HG03342 (cell line): Measurements from ENCODE around the gene GFM1.
A peak's percentile ranks its signal among the peaks of the same experiment; 100 is the strongest.

Experiments
- ATAC-seq: cut with Tn5 transposase; IDR thresholded peaks from one replicate; pipeline ENCODE4 v1.9.1; 2021; ENCODE audit warnings: mild to moderate bottlenecking, moderate library complexity; ENCODE audit not compliant: unreplicated experiment

GFM1 gene

DNA sequence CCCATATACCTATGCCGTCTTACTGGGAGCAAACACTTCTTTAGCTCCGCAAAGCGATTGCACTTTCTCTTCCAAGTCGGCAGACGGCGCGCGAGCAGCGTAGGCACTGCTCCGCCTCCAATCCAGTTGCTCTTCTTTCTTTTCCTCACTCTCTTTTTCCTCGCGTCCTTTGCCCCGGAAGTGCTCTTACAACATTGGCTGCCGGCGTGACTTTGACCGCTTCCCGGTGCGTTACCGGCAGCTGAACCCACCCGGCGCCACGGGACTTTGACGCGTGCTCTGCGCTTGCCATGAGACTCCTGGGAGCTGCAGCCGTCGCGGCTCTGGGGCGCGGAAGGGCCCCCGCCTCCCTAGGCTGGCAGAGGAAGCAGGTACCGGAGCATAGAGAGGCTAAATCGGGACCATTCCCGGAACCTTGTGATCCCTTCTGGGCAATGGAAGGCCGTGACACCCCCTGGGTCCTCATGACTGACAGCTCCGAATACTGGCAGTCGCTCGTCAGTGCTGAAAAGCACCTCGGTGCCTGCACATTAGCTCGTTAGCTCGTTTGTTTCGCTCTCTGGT, at the start of gene GFM1:
TSS of gene GFM1 (plus strand) at position 183 of the 564 bp plus-strand sequence. CDS start at position 291, 108 bp downstream.
- ATAC-seq = peak; percentile 98

DNA sequence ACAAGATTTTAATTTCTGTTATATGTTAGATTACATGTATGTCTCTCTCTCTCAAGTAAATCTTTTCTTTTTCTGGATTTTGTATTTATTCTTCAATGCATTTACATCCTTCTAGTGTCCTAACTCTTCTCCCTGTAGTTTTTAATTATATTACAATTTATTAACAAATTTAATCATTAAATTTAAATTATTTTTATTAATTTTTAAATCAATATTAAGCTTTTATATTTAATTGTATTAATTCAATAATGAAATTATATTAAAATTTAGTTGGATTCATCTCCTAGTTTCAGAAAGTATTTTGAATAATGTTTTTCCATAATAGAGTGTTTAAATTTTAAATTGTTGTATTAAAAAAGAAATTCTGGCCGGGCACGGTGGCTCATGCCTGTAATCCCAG, 43.5 kb upstream of the GFM1 start:
- ATAC-seq = no peak

DNA sequence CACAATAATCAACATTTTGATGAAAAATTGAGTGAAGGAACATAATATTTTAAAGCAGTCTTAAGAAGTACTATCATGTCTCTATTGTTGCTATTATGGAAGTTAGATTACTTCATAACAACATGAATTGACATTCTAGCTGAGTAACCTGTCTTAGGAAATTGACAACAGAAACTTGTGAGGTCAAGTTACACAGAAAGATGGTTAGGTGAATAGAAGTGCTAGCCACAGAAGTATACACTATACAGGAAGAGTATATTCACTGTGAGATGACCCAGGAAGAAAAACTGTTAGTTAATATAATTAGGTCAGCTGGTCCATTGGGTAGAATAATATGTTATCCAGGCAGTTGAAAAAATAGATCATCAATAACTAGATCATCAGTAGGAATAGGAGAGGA, 42.1 kb upstream of the GFM1 start:
- no peak for ATAC-seq

DNA sequence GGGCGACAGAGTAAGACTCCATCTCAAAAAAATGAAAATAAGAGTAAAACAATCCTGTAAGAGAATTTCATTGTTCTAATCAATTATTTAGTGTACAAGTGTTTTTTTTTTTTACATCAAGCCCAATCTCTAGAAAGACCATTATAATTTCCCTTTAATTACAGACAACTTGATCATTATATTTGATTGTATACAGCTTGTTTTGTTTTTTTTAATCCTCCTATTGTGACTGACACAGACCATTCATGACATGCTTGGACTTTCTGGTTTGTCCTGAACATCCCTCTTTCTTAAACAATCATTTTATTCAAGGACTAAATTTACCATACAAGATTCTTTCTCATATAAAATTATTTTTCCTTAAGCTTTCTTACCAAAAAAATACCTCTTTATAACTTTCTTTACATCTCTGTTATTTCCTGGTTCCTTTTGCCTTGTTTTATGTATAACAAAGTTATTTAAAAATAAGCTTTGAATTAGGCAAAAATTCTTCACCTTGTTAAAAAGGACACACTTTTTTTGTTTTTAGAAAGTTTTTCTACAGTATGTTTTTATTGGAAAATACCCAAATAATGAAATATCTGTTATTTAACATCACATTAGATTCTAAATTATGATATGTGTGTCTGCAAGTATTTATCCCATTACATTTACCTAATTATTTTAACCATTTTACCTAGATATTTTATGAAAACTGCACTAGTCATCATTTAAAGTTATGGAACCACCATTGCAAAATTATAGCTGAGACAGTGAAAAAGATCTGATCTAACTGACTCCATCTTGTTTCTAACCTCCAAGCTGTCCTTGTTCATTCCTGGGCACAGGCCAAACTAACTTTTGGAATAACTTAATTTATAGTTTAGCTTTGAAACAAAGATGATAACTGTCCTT, 26.1 kb upstream of the GFM1 start:
- no peak for ATAC-seq

DNA sequence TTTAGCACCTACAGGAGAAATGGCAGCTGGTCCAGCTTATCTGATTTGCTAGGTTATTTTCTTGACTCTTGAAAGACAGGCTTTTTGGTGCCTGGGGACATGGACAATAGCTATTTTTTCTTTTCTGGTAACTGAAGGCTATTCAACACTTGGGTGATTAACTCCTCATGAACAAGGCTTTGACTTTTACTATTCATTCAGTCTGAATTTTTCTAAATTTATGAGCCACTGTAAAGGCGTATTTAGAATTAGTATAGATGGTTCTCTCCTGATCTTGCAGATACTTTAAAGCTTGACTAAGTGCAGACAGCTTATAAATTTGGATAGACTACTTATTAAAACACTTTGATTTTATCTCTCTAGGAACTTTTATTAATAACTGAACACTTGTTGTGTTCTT, 18.4 kb upstream of the GFM1 start:
- no peak for ATAC-seq

DNA sequence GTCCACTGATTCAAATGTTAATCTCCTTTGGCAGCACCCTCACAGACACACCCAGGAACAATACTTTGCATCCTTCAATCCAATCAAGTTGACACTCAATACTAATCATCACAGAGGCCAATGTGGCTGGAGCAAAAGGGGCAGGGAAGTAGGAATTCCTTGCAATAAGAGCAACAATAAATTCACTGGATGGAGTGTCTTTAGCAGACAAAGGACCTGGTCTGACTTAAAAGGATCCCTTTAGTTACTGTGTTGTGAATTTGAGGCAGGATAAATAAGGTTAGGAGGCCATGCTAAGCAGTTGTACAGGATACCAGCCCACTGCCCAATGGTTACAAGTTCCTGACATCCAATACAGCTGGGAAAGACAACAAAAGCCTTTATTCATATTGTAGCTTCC, 12.3 kb upstream of the GFM1 start:
- no peak for ATAC-seq

DNA sequence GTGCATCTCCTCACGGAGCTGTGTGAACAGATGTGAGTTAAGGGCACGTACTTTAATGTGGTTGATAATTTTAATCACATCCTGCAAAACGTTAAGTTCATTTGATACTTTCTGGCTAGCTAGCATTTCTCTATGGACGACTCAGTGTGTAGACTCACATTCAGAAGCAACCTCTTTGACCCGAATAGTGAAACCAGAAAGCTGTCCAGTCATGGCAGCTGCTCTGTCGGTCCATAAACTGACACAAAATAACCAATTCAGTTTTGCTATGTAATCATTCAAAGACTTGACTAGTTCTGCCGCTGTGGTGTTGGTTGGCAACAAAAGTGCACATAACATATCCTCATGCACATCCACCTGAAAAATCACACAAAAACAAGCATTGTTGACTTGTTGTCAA, 3.7 kb upstream of the GFM1 start:
- no peak for ATAC-seq

DNA sequence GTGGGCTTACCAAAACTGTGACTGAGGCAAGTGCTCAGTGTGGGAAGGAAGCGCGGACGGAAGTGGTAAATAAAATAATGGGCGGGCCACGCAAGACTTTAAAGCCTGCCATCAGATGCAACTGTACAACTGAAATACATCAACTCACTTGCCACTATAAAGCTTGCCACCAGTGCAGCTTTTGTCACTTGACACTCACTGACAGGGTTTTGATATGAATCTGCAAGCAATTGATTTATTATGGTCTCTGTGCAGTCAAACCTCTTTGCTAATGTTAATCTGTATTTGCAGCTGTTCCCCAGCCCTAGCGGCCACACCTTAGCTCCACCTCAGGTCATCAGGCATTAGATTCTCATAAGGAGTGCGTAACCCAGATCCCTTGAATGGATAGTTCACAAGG, 2.3 kb upstream of the GFM1 start:
- no peak for ATAC-seq

DNA sequence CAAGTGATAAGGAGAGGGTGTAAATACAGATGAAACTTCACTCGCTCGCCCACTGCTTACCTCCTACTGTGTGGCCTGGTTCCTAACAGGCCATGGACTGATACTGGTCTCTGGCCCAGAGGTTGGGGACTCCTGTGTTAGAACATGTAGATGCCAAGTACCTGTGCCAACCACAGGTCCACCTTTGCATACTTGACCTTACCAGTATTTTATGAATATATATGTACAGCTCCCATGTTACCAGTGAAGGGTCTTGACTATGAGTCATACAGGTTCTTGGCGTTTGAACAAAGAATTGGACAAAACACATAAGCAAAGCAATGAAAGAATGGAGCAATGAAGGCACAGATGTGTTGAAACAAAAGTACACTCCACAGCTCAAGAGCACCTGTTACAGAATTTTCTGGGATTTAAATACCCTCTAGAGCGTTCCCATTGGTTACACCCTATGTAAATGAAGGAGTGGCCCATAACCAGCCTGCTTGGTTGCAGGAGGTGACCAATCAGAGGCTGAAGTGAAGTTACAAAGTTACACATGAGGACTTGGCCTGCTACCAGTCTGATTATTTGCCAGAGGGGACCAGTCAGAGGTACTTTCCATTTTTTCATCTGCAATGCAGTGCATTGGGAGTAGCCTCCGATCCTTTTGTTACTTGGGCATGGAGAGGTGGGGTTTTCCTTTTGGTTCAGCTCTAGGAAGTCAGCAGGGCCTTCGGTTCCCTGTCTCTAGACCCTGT, 1.7 kb upstream of the GFM1 start:
- ATAC-seq = no peak

DNA sequence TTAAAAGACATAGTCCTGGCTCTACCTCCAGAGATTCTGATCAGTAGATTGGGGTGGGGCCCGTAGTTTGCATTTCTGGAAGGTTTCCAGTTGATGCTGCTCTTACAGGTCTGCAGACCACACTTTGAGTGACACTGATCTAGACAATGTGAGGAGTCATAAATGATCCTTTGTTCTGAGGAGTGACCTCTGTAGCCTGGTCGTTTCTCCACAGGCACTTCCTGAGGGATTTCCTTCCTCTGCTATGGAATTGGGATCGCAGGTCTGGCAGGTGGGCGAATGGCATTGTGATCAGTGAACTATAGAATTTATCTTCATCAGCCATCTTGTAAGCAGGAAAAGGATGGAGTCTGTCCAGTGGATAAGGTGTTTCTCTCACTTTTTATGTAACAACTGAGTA, 5.5 kb downstream of the GFM1 start:
- ATAC-seq = no peak

DNA sequence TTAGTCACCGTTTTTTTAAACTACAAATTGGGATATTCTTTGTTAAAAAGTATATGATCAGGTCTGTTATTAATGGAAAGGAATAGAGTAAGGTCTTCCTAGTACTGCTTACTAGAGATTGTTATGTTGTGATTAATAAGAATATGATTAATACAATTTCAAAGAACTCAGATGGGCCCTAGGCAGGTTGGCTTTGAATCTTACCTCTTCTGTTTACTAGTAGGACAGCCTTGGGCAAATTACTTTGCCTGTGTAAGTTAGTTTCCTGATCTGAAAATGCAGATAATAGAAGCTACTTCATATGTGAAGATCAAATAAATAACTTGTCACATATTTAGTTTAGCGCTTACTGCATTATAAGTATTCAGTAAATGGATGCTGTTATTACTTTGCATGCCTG, 6.9 kb downstream of the GFM1 start:
- ATAC-seq = no peak

DNA sequence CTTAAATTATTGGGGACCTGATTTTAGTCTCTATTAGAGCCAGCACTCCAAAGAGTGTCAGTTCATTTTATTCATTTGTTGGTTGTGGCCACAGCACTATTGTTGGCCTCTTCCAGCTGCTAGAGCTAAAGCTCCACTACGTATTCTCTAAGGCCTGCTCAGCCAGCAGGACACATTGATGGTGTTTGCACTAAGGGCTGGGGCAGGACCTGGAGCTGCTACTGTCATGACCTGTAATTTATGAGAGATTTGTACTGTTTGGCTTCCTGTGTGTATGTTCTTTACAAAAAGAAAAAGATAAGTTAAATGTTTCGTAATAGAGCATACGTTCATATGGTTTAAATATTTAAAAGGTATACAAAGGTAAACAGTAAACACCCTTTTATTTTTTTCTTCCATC, 8.1 kb downstream of the GFM1 start:
- no peak for ATAC-seq

DNA sequence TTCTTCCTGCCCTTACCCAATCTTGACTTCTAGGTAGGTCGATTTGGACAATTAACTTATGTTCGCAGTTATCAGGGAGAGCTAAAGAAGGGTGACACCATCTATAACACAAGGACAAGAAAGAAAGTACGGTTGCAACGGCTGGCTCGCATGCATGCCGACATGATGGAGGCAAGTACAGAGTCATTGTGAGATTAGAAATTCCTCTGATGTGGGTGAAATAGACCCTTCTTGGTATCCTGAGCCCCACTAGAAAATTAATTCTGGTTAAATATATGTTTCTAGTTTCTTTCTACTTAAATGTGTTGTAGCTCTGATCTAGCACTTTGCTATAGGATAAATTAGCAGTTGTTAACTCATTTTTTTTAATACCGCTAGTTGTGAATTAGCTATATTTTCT, 14.6 kb downstream of the GFM1 start:
- no peak for ATAC-seq

DNA sequence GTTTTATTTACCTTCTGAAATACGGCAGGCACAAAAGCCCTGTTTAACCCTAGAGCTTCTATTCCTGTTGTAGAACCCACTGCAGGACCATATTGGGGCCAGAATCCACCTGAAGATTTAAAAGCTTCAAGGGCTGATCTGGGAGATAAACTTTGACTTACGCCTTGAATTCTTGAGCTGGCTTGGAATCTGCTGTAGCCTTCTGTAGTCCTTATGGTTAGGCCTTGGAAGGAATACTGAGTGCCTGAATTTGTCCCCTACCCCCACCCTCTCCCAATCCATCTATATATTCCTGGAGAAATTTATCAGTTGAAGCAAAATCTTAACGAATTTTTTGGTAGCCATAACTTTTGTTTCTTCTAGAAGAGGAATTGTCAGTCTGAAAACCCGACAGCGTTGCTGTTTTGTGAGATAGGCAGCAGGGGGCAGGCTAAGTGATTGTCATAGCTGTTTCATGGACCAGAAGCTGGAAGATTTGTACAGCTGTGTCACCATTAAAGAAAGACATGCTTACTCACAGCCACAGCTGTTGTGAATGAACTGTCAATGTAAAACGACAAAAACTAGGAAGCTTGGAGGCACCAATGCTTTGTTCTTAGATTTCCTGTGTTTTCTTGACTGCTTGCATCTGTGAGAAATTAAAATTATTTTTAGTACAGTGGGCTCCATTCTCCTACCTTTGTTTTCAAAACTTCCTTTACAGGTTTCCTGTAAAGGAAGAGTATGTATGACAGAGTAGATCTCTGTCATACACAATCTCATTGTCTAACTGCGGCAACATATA, 15.3 kb downstream of the GFM1 start:
- peak; percentile 94 for ATAC-seq

DNA sequence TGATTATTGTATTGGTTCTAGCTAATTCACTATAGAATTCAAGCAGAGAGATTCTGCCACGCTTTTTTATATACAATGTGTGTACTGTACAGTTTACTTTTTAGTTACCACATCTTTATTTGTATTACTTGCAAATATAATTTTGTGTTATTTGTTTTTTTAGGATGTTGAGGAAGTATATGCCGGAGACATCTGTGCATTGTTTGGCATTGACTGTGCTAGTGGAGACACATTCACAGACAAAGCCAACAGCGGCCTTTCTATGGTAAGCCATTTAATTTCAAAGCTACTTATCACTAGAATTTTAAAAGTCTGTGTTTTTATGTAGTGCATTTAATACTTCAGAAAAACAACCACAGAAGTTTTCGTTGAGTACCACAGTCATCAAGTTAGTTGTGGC, 16.4 kb downstream of the GFM1 start:
- no peak for ATAC-seq

DNA sequence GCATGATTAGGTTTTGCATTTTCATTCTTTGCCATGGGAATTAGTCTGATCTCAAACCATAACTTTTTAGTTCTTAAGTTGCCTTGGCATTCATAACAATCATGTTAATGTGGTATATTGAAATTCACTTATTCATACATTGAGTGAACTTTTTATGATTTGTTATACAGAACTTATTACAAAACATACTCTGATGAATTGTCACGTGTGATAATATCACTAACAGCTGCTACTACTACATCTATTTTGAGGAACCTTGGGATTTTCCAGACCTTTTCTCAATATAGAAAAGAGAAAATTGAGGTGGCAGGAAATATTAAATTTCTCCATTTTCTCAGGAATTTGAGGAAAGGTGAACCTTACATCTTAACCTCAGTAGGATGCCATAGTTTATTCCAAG, 18.9 kb downstream of the GFM1 start:
- ATAC-seq = no peak

DNA sequence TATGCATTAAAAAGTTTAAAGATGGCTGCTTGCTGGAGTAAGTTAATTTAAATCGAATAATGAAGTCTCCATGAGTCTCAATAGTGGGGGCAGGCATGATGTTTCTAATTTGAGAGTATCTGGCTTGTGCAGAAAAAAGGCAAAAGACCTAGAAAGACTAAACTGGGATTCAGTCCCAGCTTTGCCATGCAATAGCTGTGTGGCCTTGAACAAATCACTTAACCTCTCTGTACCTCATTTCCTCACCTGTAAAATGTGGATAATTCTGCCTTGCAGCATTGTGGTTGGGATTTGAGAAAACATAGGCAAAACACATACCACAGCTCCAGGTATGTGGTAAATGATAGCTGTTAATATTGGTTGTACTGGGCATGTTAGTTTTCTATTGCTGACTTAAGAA, 19.5 kb downstream of the GFM1 start:
- no peak for ATAC-seq

DNA sequence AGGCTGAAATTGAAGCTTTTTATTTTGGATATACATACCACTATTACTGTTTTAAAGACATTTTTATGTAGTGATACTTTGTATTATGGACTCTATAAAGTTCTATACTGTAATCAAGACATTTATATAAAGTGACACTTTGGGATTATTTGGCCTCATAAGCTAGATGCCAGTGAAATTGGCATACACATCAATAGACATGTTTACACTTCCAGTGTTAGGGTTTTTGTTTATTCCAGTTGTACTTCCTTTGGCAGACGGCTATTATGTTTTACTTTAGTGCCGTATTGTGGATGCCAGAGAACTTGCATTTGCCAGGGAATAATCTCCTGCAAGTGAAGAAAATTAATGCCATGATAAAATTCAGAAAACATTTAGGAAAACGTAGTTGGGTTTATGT, 22.1 kb downstream of the GFM1 start:
- no peak for ATAC-seq

DNA sequence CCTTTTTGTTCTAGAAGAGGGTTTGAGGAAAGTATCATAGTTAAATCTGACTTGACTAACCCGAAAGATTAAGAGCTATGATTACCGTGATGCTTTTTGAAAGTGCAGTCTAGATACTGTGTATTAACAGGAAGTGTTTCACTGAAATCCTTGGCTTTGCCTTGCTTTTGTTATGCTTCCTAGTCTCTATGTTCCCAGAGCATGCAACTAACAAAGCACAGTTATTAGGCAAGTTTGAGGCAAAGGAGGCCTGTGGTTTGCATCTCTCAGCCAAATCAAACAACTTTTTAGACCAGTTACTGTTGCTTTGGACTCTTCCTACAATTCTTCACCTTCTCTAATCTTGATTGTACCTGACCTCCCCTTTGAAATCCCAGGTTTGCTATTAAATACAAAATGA, 24.2 kb downstream of the GFM1 start:
- ATAC-seq = no peak

DNA sequence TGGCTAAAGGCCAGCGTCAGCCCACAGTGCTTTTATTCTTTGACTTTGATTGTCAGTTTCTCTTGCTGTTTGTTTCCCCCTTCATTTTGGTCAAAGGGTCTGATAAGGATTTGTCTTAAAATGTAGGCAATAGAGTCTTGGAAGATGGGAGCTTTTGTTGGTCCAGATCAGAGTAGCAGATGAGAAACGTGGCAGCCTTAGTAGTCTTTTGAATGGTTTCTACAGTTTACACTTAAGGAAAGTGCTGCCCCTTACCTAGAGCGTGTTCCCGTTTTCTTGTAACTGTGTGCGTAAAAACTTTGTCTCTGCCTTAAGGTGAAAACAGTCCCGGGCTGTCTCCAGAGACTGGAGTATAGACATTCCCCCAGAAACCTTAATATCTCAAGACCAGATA, 27.5 kb downstream of the GFM1 start:
- no peak for ATAC-seq
